ENCODE results near the gene PTPRR. TPM values are rescaled to one million over a fixed set of nuclear protein-coding genes. Genes with fewer than 3 reads are reported as not detected.

The PTPRR gene
- total and polyA plus RNA-seq, 2 donors (not counting 3 experiments of a cell fraction or from before 2014, with no cell fraction given), result 0.46 to 1.1 TPM

DNA sequence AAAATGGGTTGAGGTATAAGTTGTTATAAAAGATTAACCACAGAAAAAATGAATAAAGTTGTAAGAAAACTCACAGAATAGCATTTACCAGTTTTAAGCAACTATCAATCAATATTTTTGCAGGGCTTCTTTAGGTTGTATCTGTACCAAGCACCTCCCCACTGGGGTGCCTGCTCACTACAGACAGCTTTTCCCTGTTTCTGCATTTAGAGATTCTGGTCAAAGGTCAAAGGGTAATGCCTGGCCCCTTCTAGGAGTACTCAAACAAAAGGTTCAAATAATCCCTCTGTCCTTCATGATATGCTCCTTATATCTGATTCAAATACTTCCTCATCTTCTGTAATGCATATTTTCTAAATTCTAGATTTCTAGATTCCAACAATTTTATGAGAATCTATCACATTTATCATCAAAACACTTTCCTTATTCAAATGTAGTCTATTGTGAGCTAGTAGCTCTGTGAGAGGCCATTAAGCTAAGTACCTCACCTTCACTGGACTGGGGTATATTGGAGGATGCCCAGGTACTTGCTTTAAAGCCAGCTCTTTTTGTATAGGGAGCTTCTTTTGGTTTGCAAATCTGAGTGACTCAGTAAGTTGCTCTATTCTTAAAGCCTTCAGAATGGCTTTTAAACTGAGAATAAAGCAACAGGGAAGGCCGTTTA is 162.6 kb downstream of the PTPRR start:
- no peaks in the 10 kb centered on the region for H3K4me1 ChIP-seq (ENCODE audit: control insufficient read depth, extremely low read depth, insufficient read depth, low read length)
- H3K27me3 ChIP-seq (ENCODE audit: control insufficient read depth in 2 of 2, insufficient read depth in 2 of 2, low read length in 2 of 2), result no peaks in the 10 kb centered on the region
- H4K20me1 ChIP-seq (replicated peaks; ENCODE audit: control insufficient read depth, extremely low read depth, insufficient read depth, low read length), result no peaks in the 10 kb centered on the region
- DNase-seq (ENCODE audit: low read depth, low spot score) (no peak), FAIRE-seq (no peak)
- no peak overlapping the region for H2AFZ ChIP-seq (ENCODE audit: low read depth, low read length)
- no peak overlapping the region for H3K27ac ChIP-seq (ENCODE audit: insufficient read depth, low read depth, low read length)
- TF ChIP-seq POLR2A (IDR thresholded peaks at IDR 0.05; ENCODE audit: low read depth, low read length), result no peak
- no peak for TF ChIP-seq POLR2AphosphoS5 (IDR thresholded peaks at IDR 0.05; ENCODE audit: insufficient read depth, low read depth, low read length)
- TF ChIP-seq JUN (IDR thresholded peaks at IDR 0.05; ENCODE audit: borderline replicate concordance, insufficient read depth, insufficient read length, low read depth), result no peak
- TF ChIP-seq EZH2 (IDR thresholded peaks at IDR 0.05; ENCODE audit: borderline replicate concordance, low read depth, low read length, severe bottlenecking), result no peak
- TF ChIP-seq CTCF (IDR thresholded peaks at IDR 0.05; ENCODE audit: extremely low read depth in 1 of 2, insufficient read depth in 1 of 2, low read depth in 1 of 2, low read length in 2 of 2), result no peak
- TF ChIP-seq GATA2 (IDR thresholded peaks at IDR 0.05; ENCODE audit: insufficient read depth, insufficient read length, low read depth, low read length), result no peak
- no peak for TF ChIP-seq MAX (IDR thresholded peaks at IDR 0.05; ENCODE audit: insufficient read depth, insufficient read length)
- no peak for TF ChIP-seq FOS (IDR thresholded peaks at IDR 0.05; ENCODE audit: borderline replicate concordance, insufficient read depth, low read length)
- no peak for TF ChIP-seq MYC (IDR thresholded peaks at IDR 0.05; ENCODE audit: low read depth, low read length)
- dilution Hi-C loops (cut with MboI; ENCODE audit: extremely low pct_ligation_motif_present, low sequenced_read_pairs), result no loop called here
- H3K9ac ChIP-seq (replicated peaks; ENCODE audit: extremely low read depth, insufficient read depth, low read length), result no peak overlapping the region
- no peaks in the 10 kb centered on the region for H3K79me2 ChIP-seq (ENCODE audit: control insufficient read depth, insufficient read depth, low read length)
- no peak overlapping the region for H3K4me3 ChIP-seq (replicated peaks in 1 of 3; ENCODE audit: insufficient read depth in 1 of 3, low read depth in 1 of 3, low read length in 3 of 3)
- intact Hi-C loops (cut with micrococcal nuclease), result no loop called here
- no peaks in the 10 kb centered on the region for H3K36me3 ChIP-seq (ENCODE audit: control insufficient read depth in 2 of 2, extremely low read depth in 1 of 2, insufficient read depth in 2 of 2, low read length in 2 of 2)
- ChIA-PET CTCF (no interaction called here), POLR2A (no interaction called here)
- no TSS peak for BruUV-seq (replicated peaks)
- H3K9me1 ChIP-seq (replicated peaks; ENCODE audit: control insufficient read depth, extremely low read depth, insufficient read depth, low read length), result no peaks in the 10 kb centered on the region
- no peaks in the 10 kb centered on the region for H3K9me3 ChIP-seq (replicated peaks; ENCODE audit: control insufficient read depth, insufficient read depth, low read length)
- no peak overlapping the region for H3K4me2 ChIP-seq (ENCODE audit: insufficient read depth, low read length)
